Ascending aorta (tissue), 2 donors: ENCODE measurements around the gene MFSD11. TPM values are rescaled to one million over a fixed set of nuclear protein-coding genes. Genes with fewer than 3 reads are reported as not detected.
A peak's percentile ranks its signal among the peaks of the same experiment; 100 is the strongest.
"Not testable (repeated sequence)": the region's sequence is repeated elsewhere in the genome, so short reads cannot be mapped to it uniquely, and the experiment has no call there.

Experiments used
- DNase-seq, 2 donors: peaks; one replicate each; pipeline ENCODE4 v3.0.0-alpha.2; 2019; ENCODE audit warnings: low spot score in 2 of 2
- H3K27ac ChIP-seq, 2 donors: fragments of 200-600 bp; sonication (generic); one replicate each; pipeline ENCODE4 v1.5.1; 2016 to 2017; ENCODE audit warnings: mild to moderate bottlenecking in 1 of 2
- H3K27me3 ChIP-seq: fragments of 200-600 bp; sonication (generic); one replicate; pipeline ENCODE4 v1.5.1; 2017
- H3K36me3 ChIP-seq, 2 donors: fragments of 200-600 bp; sonication (generic); one replicate each; pipeline ENCODE4 v1.5.1; 2016
- H3K4me1 ChIP-seq, 2 donors: fragments of 200-600 bp; sonication (generic); one replicate each; pipeline ENCODE4 v1.5.1; 2016 to 2017; ENCODE audit warnings: mild to moderate bottlenecking in 1 of 2
- H3K4me3 ChIP-seq, 2 donors: fragments of 200-600 bp; sonication (generic); one replicate each; pipeline ENCODE4 v1.5.1; 2016 to 2017; ENCODE audit warnings: mild to moderate bottlenecking in 1 of 2
- H3K9me3 ChIP-seq, 2 donors: fragments of 200-600 bp; sonication (generic); one replicate each; pipeline ENCODE4 v1.5.1; 2016
- intact Hi-C: fragments of 100-400 bp; cut with DNase I; formaldehyde crosslinking; loops from one replicate; pipeline ENCODE4 v1.15.1; 2023
- total RNA-seq: library from RNA; depleted of rRNA; stranded (reverse); fragments of >200 nt; gene quantifications from one replicate; pipeline ENCODE4 v1.1.0, GENCODE V29; 2016
- TF ChIP-seq, protein P1 (sequence below), 3 experiments: fragments of 200-600 bp in 2 of 3; fragments of 450-650 bp in 1 of 3; sonication (generic) in 2 of 3; IDR thresholded peaks; one replicate each; pipeline ENCODE4 v1.5.1; 2016 to 2019; ENCODE audit warnings: antibody characterized with exemption in 3 of 3, mild to moderate bottlenecking in 1 of 3, moderate library complexity in 1 of 3

The MFSD11 gene
- total RNA-seq, 1 donor from 2014 or later: 13.4 TPM

DNA sequence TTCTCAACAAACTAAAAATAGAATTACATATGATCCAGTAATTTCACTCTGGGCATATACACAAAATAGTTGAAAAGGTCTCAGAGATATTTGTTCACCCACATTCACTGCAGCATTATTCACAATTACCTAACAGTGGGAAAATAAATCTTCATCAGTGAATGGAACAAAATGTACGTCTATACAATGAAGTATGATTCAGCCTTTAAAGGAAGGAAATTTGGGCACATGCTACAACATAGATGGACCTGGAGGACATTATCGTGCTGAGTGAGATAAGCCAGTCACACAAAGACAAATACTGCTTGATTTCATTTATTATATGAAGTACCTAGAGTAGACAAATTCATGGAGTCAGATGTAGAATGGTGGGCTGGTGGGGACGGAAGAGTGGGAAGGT lies 47.0 kb downstream of the MFSD11 start:
- TF ChIP-seq, protein P1, sequence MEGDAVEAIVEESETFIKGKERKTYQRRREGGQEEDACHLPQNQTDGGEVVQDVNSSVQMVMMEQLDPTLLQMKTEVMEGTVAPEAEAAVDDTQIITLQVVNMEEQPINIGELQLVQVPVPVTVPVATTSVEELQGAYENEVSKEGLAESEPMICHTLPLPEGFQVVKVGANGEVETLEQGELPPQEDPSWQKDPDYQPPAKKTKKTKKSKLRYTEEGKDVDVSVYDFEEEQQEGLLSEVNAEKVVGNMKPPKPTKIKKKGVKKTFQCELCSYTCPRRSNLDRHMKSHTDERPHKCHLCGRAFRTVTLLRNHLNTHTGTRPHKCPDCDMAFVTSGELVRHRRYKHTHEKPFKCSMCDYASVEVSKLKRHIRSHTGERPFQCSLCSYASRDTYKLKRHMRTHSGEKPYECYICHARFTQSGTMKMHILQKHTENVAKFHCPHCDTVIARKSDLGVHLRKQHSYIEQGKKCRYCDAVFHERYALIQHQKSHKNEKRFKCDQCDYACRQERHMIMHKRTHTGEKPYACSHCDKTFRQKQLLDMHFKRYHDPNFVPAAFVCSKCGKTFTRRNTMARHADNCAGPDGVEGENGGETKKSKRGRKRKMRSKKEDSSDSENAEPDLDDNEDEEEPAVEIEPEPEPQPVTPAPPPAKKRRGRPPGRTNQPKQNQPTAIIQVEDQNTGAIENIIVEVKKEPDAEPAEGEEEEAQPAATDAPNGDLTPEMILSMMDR (IDR thresholded peaks at IDR 0.05): no peak
- H3K36me3 ChIP-seq: peaks cover 19 to 30% of the 10 kb centered on the region in 2 donors

DNA sequence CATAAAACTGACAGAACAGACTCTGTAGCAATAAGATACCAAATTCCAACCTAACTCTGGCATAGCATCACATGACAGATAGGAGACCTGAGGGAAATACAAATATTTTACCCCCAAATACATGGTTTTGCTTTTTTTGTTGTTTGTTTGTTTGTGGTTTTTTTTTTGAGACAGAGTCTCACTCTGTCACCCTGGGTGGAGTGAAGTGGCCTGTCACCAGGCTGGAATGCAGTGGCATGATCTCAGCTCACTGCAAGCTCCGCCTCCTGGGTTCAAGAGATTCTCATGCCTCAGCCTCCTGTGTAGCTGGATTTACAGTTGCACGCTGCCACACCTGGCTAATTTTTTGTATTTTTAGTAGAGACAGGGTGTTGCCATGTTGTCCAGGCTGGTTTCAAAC lies 49.9 kb downstream of the MFSD11 start:
- H3K27ac ChIP-seq, H3K4me3 ChIP-seq, H3K27me3 ChIP-seq, intact Hi-C loops, DNase-seq, H3K9me3 ChIP-seq, H3K4me1 ChIP-seq: not testable (repeated sequence)
- H3K36me3 ChIP-seq: peaks cover 4 to 16% of the 10 kb centered on the region in 2 donors

More for the DNA sequence above, 47.0 kb downstream of the MFSD11 start:
- no peak overlapping the region for H3K27ac ChIP-seq
- DNase-seq: no peak
- no peak overlapping the region for H3K4me3 ChIP-seq
- intact Hi-C loops: no loop called here
- H3K27me3 ChIP-seq: no peaks in the 10 kb centered on the region
- no peaks in the 10 kb centered on the region for H3K4me1 ChIP-seq
- H3K9me3 ChIP-seq: no peaks in the 10 kb centered on the region

DNA sequence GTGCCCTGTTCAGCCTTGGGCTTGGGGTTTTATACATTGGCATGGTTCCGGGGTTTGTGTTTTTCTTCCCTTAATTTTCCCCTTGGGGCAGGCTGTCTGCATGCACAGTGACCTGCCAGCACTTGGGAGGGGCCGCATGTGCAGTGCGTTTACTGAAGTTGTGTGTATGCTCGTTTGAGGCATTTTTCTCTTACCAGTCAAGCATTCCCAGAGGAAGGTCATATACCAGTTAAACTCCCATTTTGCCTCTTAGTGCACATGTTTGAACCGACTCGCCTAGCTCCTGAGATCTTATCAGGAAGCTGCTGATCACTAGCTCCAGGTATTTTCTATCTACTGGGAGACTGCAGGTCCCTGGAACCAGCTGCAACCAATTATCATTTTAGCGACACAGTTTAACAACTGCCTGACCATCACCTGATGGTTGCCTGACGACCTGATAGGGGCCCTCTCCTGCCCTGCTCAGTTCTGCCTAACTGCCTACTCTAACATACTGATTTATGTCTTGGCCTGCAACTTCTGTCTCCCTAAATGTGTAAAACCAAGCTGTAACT lies 51.4 kb downstream of the MFSD11 start:
- no peak overlapping the region for H3K4me3 ChIP-seq

DNA sequence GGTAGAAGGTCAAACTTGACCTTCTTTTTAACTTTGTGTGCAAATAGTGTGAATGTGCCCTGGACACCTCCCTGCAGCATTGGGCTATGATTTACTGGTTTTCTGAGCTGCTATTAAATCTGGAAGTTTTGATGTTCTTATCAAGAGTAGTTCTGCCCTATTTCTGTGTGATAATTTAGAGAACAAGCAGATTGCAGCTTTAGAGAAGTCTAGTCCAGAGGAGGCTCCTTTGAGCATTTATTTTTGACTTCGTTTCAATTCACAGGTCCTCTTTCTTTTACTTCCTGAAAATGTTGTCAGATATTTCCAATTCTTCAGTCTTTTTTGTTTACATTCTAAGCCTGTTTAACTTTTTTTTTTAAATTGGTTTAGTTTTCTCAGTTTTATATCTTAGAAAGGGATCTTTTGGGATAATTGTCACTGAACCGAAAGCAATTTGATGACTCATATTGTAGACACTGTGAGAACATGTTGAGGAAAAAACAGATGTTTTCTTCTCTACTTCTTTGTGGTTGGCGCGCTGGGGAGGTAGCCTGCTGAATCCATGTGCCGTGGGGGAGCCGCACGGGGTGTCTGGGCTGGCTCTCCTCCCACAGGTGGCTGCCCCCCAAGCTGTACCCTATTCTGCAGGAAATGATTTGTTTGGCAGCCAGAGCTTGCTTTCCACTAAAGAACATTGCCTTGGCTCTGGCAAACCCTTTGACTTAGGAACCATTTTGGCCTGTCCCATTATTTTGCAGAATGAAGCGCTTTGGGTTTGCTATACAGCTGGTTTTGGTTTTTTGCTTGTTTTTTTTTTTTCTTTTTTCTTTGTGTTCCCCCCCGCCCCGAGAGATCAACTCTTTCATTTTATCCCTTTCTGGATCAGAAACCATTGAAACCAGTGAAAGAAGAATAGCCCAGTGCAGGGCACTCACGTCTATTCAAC lies 53.4 kb downstream of the MFSD11 start:
- Histone ChIP-seq H3K27me3 (no peaks in the 10 kb centered on the region), H3K36me3 (peaks cover 0 to under 1% of the 10 kb centered on the region in 2 donors), H3K9me3 (no peaks in the 10 kb centered on the region), H3K4me1 (no peaks in the 10 kb centered on the region), H3K4me3 (peak overlapping the region in 1 of 2 donors; percentile 8), H3K27ac (peak overlapping the region in 1 of 2 donors; percentile 5)
- DNase-seq: no peak
- intact Hi-C loops: no loop called here
- TF ChIP-seq, protein P1 (IDR thresholded peaks at IDR 0.05): no peak

More for the DNA sequence above, 51.4 kb downstream of the MFSD11 start:
- Histone ChIP-seq H3K9me3 (no peaks in the 10 kb centered on the region), H3K4me1 (no peaks in the 10 kb centered on the region), H3K36me3 (peaks cover 4 to 16% of the 10 kb centered on the region in 2 donors), H3K27me3 (no peaks in the 10 kb centered on the region), H3K27ac (no peak overlapping the region)
- no peak for DNase-seq
- TF ChIP-seq, protein P1 (IDR thresholded peaks at IDR 0.05): no peak
- intact Hi-C loops: no loop called here

DNA sequence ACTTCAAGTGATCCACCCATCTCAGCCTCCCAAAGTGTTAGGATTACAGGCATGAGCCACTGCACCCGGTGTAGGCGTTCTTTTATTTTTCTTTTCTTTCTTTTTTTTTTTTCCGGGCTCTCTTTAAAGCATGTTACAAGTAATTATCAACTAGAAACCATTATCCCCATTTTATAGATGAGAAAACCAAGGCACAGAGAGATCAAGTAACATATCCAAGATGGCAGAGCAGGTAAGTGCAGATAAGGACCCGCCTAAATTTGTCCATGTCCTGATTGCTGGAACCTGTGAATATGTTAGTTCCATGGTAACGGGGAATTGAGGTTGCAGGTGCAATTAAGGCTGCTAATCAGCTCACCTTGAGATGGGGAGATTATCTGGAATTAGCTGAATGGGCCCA lies 54.4 kb downstream of the MFSD11 start:
- H3K36me3 ChIP-seq: no peaks in the 10 kb centered on the region
- H3K9me3 ChIP-seq: no peaks in the 10 kb centered on the region
- H3K27me3 ChIP-seq: no peaks in the 10 kb centered on the region
- no peak overlapping the region for H3K27ac ChIP-seq
- no peaks in the 10 kb centered on the region for H3K4me1 ChIP-seq
- DNase-seq: no peak
- intact Hi-C loops: no loop called here
- no peak overlapping the region for H3K4me3 ChIP-seq
- TF ChIP-seq, protein P1 (IDR thresholded peaks at IDR 0.05): no peak

DNA sequence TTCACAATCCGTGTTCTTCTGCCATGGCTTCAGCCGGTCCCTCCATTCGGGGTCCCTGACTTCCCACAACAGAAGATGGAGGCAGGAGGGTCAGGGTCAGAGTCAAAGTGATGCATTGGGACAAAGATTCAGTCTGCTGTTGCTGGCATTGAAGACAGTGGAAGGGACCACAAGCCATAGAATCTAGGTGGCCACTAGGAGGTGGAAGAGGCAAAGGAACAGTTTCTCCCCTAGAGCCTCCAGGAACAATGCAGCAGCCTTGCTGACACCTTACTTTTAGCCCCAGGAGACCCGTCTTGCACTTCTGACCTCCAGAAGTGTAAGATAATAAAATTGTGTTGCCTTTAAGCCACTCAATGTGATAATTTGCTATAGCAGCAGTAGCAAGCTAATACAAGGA lies 55.9 kb downstream of the MFSD11 start:
- no peaks in the 10 kb centered on the region for H3K9me3 ChIP-seq
- TF ChIP-seq, protein P1 (IDR thresholded peaks at IDR 0.05): no peak
- H3K27me3 ChIP-seq: no peaks in the 10 kb centered on the region
- intact Hi-C loops: no loop called here
- H3K4me1 ChIP-seq: no peaks in the 10 kb centered on the region
- DNase-seq: no peak
- H3K4me3 ChIP-seq: no peak overlapping the region
- H3K36me3 ChIP-seq: no peaks in the 10 kb centered on the region
- no peak overlapping the region for H3K27ac ChIP-seq
